Tibial nerve (tissue), 4 donors: ENCODE measurements around the gene SRP72. TPM values are rescaled to one million over a fixed set of nuclear protein-coding genes. Genes with fewer than 3 reads are reported as not detected.

Experiments
- DNase-seq, 2 donors: peaks; one replicate each; pipeline ENCODE4 v3.0.0-alpha.2; 2019; ENCODE audit warnings: low spot score in 2 of 2
- H3K27ac ChIP-seq, 4 donors: fragments of 200-600 bp; sonication (generic) in 3 of 4; one replicate each; pipeline ENCODE4 v1.5.1; 2017 to 2019; ENCODE audit warnings: mild to moderate bottlenecking in 1 of 4
- H3K27me3 ChIP-seq, 2 donors: fragments of 200-600 bp; sonication (generic) in 1 of 2; one replicate each; pipeline versions ENCODE4 v1.5.1 to v1.6.0; 2017 to 2019
- H3K36me3 ChIP-seq, 3 donors: fragments of 200-600 bp; sonication (generic); one replicate each; pipeline ENCODE4 v1.5.1; 2018 to 2019
- H3K4me1 ChIP-seq, 4 donors: fragments of 200-600 bp; sonication (generic) in 3 of 4; one replicate each; pipeline ENCODE4 v1.5.1; 2017 to 2019
- H3K4me3 ChIP-seq, 4 donors: fragments of 200-600 bp; sonication (generic) in 3 of 4; one replicate each; pipeline ENCODE4 v1.5.1; 2017 to 2019; ENCODE audit warnings: mild to moderate bottlenecking in 1 of 4, moderate library complexity in 1 of 4
- H3K9me3 ChIP-seq, 4 donors: fragments of 200-600 bp; sonication (generic) in 3 of 4; one replicate each; pipeline ENCODE4 v1.5.1; 2017 to 2019
- EP300 ChIP-seq, 2 donors: sonication (generic); formaldehyde crosslinking; IDR thresholded peaks; one replicate each; pipeline ENCODE4 v1.6.1; 2017; ENCODE audit warnings: antibody characterized with exemption in 2 of 2, mild to moderate bottlenecking in 1 of 2
- POLR2A ChIP-seq, 2 donors: fragments of 450-650 bp; IDR thresholded peaks; one replicate each; pipeline ENCODE4 v1.6.1; 2017; ENCODE audit warnings: antibody characterized with exemption in 2 of 2, mild to moderate bottlenecking in 2 of 2, moderate library complexity in 2 of 2
- WGBS, 2 donors: methylation state at CpG; one replicate each; pipeline ENCODE4 v1.1.5; 2018; 5-methylcytosine and 5-hydroxymethylcytosine counted together
- total RNA-seq, 4 donors: library from RNA; depleted of rRNA; stranded (reverse); fragments of >200 nt; gene quantifications; one replicate each; pipeline ENCODE4 v1.1.0, GENCODE V29; 2016
- TF ChIP-seq, protein P1 (sequence below), 5 experiments: fragments of 200-600 bp in 3 of 5; fragments of 450-650 bp in 2 of 5; sonication (generic) in 3 of 5; IDR thresholded peaks; one replicate each; pipeline ENCODE4 v1.5.1; 2016 to 2019; ENCODE audit warnings: antibody characterized with exemption in 5 of 5, mild to moderate bottlenecking in 3 of 5, moderate library complexity in 2 of 5

The SRP72 gene
- total RNA-seq, 4 donors from 2014 or later = 37.7 to 66.6 (median 60.0) TPM

DNA sequence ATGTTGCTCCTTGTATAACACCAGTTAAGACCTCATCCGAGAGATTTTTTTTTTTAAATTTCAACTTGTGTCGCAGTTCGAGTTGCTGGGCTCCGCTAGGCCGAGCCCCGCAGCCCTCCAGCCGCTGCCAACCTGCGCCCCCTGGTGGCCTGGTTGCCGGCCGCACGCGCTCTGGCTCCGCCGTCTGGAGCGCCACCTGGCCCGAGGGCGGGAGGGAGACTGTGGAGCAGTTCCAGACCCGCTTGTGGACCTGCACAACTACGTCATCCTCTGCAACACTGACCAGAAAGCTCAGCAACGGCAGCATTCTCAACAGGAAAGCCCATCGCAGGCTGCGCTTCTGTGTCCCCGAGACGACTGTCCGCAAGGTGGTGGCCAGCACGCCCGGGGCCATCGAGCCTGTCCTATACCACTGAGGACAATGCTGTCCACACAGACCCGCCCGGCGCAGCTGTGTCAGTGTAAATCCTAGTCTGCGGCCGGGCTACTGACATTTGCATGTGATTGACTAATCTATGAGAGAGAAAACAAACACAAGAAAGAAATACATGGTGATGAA lies 77.2 kb downstream of the SRP72 start:
- 2 to 3% methylated on average over 30 to 33 of the region's 33 CpGs for whole genome bisulfite sequencing, 2 donors

DNA sequence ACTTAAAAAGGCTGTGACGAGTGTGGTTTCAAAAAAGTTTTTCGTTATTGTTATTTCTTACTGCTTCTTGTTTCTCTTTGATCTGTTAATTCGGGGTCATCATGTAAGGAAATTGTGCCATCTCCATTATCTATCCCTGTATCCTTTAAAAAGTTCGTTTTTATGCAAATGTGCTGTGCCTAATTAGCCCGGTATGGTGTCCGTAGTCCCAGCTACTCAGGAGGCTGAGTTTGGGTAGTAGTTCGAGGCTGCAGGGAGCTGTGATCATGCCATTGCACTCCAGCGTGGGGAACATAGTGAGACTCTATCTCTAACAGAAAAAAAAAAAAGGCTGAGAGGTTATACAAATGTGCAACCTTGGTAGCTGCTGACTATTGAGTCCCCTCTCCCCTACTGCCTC lies 83.2 kb downstream of the SRP72 start:
- TF ChIP-seq EP300 (IDR thresholded peaks at IDR 0.05) = no peak
- TF ChIP-seq, protein P1, sequence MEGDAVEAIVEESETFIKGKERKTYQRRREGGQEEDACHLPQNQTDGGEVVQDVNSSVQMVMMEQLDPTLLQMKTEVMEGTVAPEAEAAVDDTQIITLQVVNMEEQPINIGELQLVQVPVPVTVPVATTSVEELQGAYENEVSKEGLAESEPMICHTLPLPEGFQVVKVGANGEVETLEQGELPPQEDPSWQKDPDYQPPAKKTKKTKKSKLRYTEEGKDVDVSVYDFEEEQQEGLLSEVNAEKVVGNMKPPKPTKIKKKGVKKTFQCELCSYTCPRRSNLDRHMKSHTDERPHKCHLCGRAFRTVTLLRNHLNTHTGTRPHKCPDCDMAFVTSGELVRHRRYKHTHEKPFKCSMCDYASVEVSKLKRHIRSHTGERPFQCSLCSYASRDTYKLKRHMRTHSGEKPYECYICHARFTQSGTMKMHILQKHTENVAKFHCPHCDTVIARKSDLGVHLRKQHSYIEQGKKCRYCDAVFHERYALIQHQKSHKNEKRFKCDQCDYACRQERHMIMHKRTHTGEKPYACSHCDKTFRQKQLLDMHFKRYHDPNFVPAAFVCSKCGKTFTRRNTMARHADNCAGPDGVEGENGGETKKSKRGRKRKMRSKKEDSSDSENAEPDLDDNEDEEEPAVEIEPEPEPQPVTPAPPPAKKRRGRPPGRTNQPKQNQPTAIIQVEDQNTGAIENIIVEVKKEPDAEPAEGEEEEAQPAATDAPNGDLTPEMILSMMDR (IDR thresholded peaks at IDR 0.05) = no peak
- no peak for TF ChIP-seq POLR2A (IDR thresholded peaks at IDR 0.05)
- DNase-seq = no peak
- Histone ChIP-seq H3K4me3 (no peak overlapping the region), H3K9me3 (peaks cover 0 to 5% (median 0%) of the 10 kb centered on the region in 4 donors), H3K27ac (no peak overlapping the region), H3K36me3 (no peaks in the 10 kb centered on the region), H3K4me1 (no peaks in the 10 kb centered on the region), H3K27me3 (no peaks in the 10 kb centered on the region)
- WGBS, 2 donors = 60 to 62% methylated on average over 8 of the region's 8 CpGs

More for the DNA sequence above, 77.2 kb downstream of the SRP72 start:
- Histone ChIP-seq H3K4me3 (peak overlapping the region; percentile 7 to 47 (median 34)), H3K27me3 (no peaks in the 10 kb centered on the region), H3K36me3 (no peaks in the 10 kb centered on the region), H3K4me1 (peaks cover 0 to 12% (median 4%) of the 10 kb centered on the region in 4 donors), H3K27ac (peak overlapping the region in 1 of 4 donors; percentile 43), H3K9me3 (no peaks in the 10 kb centered on the region)
- TF ChIP-seq EP300 (IDR thresholded peaks at IDR 0.05) (peak; percentile 28 to 53), POLR2A (IDR thresholded peaks at IDR 0.05) (no peak)
- TF ChIP-seq, protein P1 (IDR thresholded peaks at IDR 0.05) = peak; percentile 94 to 98 (median 98)
- peak; percentile 56 to 73 for DNase-seq

DNA sequence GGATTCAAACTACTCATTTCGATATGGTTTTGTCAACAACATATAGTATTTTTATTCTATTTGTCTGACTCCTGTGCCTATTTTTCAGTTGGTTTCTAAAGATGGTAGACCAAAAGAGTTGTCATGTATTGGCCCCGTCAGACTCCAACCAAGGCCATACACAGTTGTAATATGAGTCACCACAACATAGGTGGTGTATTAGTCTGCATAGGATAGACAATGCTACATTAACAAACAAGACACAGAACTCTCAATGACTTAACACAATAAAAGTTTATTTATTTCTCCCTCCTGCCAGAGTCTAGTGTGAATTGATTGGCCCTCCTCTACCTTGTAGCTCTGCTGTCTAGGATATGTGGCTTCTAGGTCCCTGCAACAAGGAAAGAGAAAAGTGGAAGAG lies 84.1 kb downstream of the SRP72 start:
- no peaks in the 10 kb centered on the region for H3K4me1 ChIP-seq
- H3K36me3 ChIP-seq = no peaks in the 10 kb centered on the region
- no peaks in the 10 kb centered on the region for H3K27me3 ChIP-seq
- peaks cover 0 to 5% (median 0%) of the 10 kb centered on the region in 4 donors for H3K9me3 ChIP-seq
- H3K27ac ChIP-seq = no peak overlapping the region
- TF ChIP-seq, protein P1 (IDR thresholded peaks at IDR 0.05) = no peak
- TF ChIP-seq EP300 (IDR thresholded peaks at IDR 0.05) (no peak), POLR2A (IDR thresholded peaks at IDR 0.05) (no peak)
- DNase-seq = no peak
- WGBS, 2 donors = 74 to 96% methylated on average over 2 of the region's 2 CpGs
- H3K4me3 ChIP-seq = no peak overlapping the region

DNA sequence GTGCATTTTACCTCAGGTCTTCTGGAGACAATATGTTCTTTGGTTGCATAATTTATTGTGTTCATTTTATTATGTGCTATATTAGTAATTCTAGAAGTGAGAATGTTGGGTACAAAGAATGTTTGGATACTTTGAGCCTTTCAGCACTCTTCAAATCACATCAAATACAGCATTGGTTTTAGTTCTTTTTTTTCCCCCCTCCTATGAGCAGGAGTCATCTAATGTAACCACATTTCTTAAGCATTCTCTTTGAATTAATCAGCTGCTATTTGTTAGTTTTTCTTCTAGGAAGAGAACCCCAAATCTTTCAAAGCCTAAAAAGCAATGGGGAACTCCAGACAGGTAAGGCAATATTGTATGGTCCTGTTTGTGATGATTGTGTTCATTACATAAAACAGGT lies 84.9 kb downstream of the SRP72 start:
- no peak for DNase-seq
- Histone ChIP-seq H3K4me3 (no peak overlapping the region), H3K36me3 (no peaks in the 10 kb centered on the region), H3K27me3 (no peaks in the 10 kb centered on the region), H3K27ac (no peak overlapping the region), H3K4me1 (no peaks in the 10 kb centered on the region), H3K9me3 (peaks cover 0 to 5% (median 0%) of the 10 kb centered on the region in 4 donors)
- TF ChIP-seq POLR2A (IDR thresholded peaks at IDR 0.05) (no peak), EP300 (IDR thresholded peaks at IDR 0.05) (no peak)
- TF ChIP-seq, protein P1 (IDR thresholded peaks at IDR 0.05) = no peak

Other genes starting within 250 kb of the SRP72 start
- gene AASDH, start 80.1 kb upstream of the SRP72 start, total RNA-seq = 10 to 100 TPM in 3 of 4 donors, 1 to 10 TPM in 1; 8.4 to 15.3 (median 12.3) TPM
- 1 to 10 TPM; 2.2 to 7.8 (median 3.8) TPM for gene PPAT, start 32.0 kb upstream of the SRP72 start, total RNA-seq
- gene PAICS, start 31.4 kb upstream of the SRP72 start, total RNA-seq = 10 to 100 TPM; 17.8 to 41.7 (median 22.9) TPM
- 1 to 10 TPM in 1 of 4 donors, under 1 TPM in 2, not detected in 1; 0.60 to 1.5 (median 0.87) TPM for gene ARL9, start 38.2 kb downstream of the SRP72 start, total RNA-seq
- gene HOPX, start 213.7 kb downstream of the SRP72 start, total RNA-seq = 1 to 10 TPM in 3 of 4 donors, under 1 TPM in 1; 0.63 to 2.7 (median 1.9) TPM